Astrocyte of the spinal cord (primary cell): Measurements from ENCODE around the gene TCP1.
"Not testable (repeated sequence)": the region's sequence is repeated elsewhere in the genome, so short reads cannot be mapped to it uniquely, and the experiment has no call there.

ENCODE experiments used
- DNase-seq: peaks from one replicate; pipeline ENCODE4 v3.0.0; 2011; ENCODE audit warnings: low read depth, low spot score
- H3K4me3 ChIP-seq: 2 replicates; pipeline ENCODE4 v1.5.1; 2011; ENCODE audit warnings: low read depth, mild to moderate bottlenecking, low read length, moderate library complexity
- CTCF ChIP-seq: IDR thresholded peaks from 2 replicates; pipeline ENCODE4 v1.5.1; 2012; ENCODE audit warnings: low read depth, mild to moderate bottlenecking, low read length, inconsistent platforms
- in situ Hi-C: cut with HindIII; loops from 2 replicates; pipeline ENCODE4 v1.10.0; 2017; ENCODE audit warnings: low sequenced_read_pairs

The TCP1 gene

GRCh38 chr6:159754959-159755914 is 34.2 kb downstream of the TCP1 start:
- H3K4me3 ChIP-seq: no peak overlapping the region
- no peak for TF ChIP-seq CTCF
- DNase-seq: no peak
- in situ Hi-C loops: no loop called here

- no peak for TF ChIP-seq CTCF
- in situ Hi-C loops: no loop called here
- no peak for DNase-seq
- H3K4me3 ChIP-seq: no peak overlapping the region
Measured at GRCh38 chr6:159754401-159754800, 35.0 kb downstream of the TCP1 start.

GRCh38 chr6:159753081-159753872 is 36.1 kb downstream of the TCP1 start:
- DNase-seq: no peak
- no peak for TF ChIP-seq CTCF
- in situ Hi-C loops: no loop called here
- H3K4me3 ChIP-seq: no peak overlapping the region

- in situ Hi-C loops: no loop called here
- no peak overlapping the region for H3K4me3 ChIP-seq
- no peak for TF ChIP-seq CTCF
- no peak for DNase-seq
Measured at GRCh38 chr6:159751448-159751847, 38.0 kb downstream of the TCP1 start.

GRCh38 chr6:159748127-159748526 is 41.3 kb downstream of the TCP1 start:
- in situ Hi-C loops, DNase-seq, H3K4me3 ChIP-seq: not testable (repeated sequence)

- no peak for TF ChIP-seq CTCF
- in situ Hi-C loops: no loop called here
- H3K4me3 ChIP-seq: no peak overlapping the region
- no peak for DNase-seq
Measured at GRCh38 chr6:159746759-159747158, 42.6 kb downstream of the TCP1 start.

GRCh38 chr6:159745081-159745480 is 44.3 kb downstream of the TCP1 start:
- in situ Hi-C loops: no loop called here
- TF ChIP-seq CTCF: no peak
- no peak for DNase-seq
- H3K4me3 ChIP-seq: no peak overlapping the region
